D341Med (cell line): ENCODE data around the gene IRF2.

ENCODE experiments used
- DNase-seq: peaks from one replicate; pipeline ENCODE4 v3.0.0; 2012; ENCODE audit warnings: low spot score

IRF2 gene

DNA sequence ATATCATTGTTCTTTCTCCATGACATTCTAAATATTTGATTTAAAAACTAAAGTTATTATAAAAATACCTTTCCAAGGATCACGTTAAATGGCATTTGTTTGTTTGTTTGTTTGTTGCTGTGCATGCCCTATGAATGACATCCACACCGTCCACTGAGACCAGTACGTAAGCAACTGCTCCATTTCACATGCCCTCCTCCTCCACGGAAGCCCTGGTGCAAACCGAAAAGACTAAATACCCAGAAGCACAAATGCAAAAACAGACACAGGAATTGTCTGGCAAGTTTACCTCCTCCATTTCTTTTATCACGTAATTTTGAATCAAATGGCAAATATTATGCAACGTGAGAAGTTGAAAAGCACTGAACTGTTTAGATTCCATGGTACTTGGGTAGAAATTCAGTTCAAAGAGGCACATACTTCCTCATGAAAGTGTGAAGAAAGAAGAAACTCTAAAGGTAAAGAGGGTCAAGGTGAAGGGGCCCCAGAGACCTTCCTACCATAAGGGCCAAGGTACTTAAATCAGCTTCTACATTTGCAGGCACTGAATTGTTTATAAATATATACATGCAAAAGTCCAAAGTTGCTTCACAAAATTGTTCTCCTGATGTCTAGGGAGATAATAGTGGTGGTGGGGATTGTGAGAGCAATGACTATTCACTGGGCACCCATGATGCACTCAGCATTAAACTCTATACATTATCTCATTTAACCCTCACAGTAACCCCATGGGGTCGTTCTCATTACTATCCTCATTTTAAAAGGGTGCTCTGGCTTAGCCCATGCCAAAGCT, 23.4 kb downstream of the IRF2 start:
- no peak for DNase-seq

DNA sequence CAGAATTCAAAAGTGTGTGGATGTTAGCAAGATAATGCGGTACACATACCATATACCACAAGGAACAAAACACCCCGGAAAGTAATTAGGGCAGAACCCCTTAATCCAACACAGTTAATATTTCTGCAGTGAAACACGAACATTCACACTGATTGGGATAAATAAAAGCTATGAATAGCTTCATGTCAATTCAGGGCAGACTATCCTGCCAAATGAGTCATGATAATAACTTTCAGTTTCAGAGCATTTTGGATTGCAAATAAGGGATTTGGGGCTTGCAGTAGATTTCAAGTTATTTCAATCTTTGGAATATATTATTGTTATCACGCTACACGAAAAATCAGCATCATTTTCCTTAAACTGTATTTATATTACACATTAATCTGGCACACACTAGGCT, 24.3 kb downstream of the IRF2 start:
- DNase-seq, result no peak

DNA sequence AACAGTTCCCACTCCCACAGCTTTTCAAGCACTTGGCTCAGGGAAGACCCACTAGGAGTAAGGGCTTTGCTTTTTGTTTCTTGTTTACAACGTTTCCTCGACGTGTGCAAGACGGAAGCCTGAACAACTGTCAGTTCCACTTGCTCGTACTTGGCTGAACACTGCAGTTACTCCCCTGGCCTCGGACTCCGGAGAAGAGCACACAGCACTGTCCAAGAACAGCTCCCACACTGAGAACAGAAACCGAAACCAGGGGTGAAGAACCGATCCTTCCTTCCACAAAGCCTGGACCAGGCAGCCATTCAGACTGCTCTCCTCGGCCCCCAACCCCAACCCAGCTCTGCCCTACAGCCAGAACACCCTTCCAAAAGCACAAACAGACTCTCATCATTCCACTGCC, 25.5 kb downstream of the IRF2 start:
- DNase-seq, result no peak

DNA sequence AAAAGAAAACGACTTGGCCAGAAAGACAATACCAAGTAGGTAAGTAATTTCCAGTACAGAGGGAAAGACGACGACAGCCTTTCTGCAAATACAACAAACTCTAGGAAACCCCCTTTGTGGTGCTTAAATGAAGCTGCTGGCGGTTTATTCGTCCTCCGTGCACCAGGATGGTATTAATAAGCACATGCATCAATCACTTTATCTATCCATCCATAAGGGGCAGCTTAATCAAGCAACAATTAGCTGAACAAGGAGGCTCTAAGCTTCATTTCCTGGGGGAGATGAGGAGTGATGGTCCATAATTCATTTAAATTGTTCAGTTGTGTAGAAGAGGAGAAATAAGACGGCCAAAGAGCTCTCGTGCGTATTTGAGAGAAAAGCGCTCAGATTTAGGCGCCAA, 26.2 kb downstream of the IRF2 start:
- DNase-seq, result no peak

DNA sequence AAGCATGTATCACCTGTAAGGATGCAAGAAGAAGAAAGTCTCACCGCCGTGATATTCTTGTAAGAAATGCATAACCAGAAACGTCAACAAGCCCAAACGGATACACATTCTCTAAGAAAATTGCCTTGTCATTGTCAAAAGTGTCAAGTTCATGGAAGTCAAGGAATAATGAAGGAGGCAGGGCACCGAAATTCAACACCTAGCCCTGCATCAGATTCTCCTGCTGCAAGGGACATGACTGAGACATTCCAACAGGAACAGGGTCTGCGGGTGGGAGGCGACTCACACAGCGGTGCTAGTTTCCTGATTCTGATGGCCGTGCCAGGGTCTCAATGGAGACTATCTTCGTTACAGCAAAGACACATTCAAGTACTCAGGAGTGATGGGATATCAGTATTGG, 26.7 kb downstream of the IRF2 start:
- no peak for DNase-seq

DNA sequence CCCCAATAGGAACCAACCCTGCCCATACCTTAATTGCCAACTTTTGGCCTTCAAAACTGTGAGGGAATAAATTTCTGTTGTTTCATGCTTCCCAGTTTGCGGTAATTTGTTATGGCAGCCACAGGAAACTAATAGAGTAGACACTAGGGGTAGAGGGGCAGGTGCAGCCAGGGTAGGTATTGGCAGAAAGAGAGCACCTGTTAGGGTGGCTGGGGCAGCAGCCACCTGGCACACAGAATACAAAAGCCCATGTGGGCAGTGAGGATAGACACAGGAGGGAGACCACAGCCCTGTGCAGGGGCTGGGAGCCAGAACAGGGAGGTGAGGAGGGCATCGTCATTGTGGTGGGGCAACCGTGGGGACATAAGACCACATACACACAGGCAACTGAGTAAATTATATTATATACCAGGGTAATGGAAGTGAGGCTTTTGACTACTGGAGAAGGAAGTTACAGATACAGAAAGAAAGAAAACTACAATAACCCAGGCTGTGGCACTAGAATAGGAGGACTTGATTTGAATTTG, 28.2 kb downstream of the IRF2 start:
- DNase-seq, result no peak

DNA sequence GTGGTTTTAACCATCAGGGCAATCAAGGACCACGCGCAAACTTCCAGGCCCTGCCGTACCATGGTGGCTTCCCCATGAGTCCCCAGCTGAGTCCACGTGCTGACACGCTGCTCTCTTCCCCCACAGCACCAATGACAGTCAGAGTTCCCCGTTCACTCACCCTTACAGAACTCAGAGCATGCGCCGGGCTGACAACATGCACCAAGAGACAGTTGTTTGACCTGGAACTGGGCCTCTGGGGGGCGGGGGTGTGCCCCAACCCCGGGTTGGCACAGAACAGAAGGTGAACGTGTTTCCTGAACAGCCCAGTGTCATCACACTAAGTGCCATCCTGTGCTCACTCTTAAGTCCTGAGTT, 29.4 kb downstream of the IRF2 start:
- no peak for DNase-seq

DNA sequence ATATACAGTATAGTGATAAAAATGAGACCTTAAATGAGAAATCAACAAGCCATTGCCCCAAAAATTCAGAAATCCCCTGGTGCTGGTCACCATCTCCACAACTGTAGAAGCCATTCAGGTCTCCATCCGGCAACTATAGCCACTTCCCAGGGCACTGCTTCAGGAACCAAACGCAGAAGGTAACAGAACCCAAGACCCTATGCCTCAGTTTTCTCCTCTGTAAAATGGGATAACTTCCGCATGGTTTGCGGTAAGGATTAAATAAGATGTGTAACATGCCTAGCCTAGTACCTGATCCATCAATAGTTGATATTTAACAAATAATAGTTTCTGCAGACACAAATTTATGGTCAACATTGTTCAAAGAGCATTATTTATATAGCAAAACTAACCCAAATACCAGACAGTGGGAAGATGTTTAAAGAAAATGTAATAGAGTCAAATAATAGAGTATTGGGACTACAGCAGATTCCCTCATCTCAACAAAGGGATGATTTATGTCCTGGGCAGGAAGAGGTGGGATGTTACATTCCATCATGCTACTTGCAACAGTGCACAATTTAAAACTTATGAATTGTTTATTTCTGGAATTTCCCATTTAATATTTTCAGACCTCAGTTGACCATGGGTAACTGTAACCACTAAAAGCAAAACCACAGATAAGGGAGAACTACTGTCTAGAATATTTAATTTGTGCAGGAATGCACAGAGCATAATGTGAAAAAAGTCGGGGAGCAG, 30.0 kb downstream of the IRF2 start:
- no peak for DNase-seq

DNA sequence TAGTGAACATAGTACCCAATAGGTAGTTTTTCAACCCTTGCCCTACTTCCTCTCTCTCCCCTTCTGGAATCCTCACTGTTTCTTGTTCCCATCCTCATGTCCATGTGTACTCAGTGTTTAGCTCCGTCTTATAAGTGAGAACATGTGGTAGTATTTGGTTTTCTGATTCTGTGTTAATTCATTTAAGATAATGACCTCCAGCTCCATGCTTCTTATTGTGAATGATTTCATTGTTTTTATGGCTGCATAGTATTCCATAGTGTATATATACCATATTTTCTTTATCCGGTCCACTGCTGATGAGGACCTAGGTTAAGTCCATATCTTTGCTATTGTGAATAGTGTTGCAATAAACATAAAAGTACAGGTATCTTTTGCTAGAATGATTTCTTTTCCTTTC, 31.0 kb downstream of the IRF2 start:
- DNase-seq, result no peak

DNA sequence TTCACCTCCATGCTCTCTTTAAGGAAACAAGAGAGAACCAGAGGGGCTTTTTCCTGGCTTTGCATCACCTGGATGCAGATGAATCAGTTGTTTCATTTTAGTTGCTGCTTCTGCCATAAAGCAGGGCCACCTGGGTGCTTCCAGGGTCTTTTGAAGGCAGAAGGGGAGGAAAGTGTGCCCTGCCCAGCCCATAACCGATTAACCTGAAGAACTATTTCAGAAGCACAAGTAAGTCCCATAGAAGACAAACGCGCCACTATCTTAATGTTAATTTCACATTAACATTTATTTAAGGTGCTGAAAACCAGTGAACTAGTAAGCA, 32.1 kb downstream of the IRF2 start:
- DNase-seq, result no peak

DNA sequence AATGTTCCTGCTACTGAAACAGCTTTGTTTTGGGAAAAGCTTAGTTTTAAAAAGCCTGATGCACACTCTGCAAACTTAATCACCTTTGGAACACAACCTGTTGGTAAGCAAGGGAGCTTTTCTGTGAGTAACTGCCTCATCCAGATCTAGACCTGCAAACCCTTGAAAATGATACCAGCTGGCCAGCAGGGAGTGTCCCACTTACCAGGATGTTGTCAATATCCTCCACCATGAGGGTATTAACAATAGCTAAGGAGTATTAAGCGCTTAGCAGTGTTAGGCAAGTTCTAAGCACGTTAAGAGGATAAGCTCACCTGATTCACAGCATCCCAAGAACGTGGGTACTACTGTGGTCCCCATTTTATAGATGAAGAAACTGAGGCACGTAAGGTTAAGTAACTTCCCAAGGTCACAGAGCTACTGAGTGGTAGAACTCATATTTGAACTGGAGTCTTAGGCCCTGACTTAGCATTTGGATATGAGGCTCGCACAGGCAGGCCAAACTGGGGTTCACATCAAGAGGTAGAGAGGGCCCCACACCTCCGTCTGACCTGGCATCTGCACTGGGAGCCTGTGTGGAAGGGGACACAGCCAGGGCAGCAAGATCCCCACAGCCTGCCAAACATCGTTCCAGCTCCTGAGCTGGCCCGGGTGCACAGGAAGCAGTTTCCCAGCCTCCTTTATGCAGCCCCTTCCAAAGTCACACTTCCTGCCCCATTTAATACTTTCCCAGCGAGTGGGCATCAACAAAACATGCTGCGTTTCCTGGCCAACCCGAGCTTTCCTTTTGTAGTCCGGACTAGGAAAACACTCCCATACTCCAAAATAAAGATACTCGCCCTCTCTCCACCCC, 32.7 kb downstream of the IRF2 start:
- DNase-seq, result peak; percentile 60

DNA sequence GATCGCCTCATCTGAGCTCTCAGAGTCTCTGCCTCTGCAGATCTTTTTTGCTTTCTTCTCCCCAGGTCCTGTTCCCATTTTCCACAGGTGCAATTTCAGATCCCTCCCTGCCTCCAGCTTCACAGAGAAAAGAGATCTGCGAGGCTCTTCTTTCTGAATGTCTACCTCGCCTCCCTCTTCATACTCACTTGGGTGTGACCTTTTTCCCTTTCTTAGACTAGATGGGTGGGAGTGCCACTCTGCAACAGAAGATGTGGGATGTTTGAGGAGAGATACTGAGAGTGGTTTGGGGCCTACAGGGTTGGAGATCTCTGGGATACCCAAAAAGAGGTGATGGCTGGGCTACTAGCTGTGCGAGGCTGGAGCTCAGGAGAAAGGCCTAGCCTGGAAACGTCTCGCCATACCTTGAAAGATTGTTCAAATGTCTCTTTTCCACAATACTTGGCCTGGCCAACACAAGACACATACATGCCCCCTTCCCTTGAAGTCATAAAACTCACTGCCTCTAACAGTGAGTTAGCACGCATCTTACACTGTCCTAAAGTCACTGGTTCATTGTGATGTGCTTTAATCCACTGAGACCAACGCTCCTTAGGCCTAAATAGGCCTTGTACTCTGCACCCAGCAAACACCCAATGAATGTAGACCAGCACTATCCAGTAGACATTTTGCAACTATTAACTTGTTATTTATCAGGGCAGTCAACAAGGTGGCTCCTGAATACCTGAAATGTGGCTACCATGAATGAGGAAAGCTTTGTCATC, 33.6 kb downstream of the IRF2 start:
- no peak for DNase-seq

DNA sequence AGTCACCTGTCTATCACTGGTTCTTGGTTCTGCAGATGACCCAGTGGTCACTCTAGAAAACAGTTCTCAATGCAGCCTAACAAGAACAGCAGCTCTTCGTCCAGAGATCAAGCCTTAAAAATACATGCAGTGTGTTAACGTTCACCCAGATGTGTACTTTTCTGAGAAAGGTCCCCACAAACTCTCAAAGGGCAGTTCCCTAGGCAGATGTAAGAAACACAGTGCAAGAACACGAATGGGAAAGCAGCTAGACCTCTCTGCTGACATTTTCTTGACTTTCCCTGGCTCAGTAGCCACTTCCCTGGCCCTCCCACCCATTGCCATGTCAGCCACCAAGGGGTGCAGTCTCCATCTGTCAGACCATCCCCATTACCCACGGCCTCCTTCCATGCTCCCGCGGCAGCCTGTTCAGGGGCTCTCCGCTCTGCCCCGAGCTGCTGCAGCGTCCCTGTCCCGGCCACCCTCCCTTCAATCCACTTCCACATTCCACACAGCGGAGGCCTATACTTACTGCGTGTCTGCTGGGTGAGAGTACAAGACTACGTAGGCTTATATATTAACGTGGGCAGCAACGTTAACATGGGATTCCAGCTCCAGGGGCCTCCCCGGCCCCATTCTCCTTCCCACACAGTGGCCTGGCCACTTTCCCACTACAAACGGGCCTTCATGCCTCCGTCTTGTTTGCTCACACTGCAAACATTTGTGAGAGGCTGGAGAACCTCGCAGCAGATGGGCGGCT, 34.3 kb downstream of the IRF2 start:
- DNase-seq, result no peak

DNA sequence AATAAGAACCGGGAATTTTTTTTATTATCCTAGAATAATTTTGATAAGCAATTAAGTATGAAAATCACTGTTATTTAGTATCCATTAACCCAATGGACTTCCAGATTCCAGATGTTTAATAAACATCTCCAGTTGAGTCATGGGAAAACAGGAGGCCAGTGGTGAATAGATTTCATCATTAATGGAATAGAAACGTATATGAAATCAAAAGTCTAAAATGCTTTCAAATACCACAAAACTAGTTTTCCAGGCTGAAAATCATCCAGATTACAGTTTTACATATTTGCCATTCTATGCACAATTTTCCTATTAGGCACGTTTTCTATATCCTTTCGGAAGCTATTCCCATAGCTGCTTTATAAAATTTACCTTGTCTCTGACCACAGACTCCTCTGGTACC, 35.0 kb downstream of the IRF2 start:
- DNase-seq, result no peak

DNA sequence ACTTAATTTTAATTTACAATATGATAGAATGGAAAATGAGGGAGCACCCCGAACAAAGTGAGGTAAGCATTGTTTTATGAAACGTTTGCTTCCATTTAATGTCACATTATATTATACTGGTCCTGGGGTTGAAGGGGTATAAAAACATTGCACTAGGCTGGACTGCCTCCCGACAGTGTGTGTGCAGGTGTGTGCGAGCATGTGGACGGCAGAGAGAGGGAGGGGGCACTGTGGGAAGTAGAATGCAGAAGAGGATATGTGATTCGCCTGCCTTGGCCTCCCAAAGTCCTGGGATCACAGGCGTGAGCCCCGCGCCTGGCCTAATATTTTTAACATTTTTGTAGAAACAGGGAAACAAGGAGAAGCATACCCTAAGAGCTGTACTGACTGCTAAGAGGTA, 36.0 kb downstream of the IRF2 start:
- DNase-seq, result no peak

DNA sequence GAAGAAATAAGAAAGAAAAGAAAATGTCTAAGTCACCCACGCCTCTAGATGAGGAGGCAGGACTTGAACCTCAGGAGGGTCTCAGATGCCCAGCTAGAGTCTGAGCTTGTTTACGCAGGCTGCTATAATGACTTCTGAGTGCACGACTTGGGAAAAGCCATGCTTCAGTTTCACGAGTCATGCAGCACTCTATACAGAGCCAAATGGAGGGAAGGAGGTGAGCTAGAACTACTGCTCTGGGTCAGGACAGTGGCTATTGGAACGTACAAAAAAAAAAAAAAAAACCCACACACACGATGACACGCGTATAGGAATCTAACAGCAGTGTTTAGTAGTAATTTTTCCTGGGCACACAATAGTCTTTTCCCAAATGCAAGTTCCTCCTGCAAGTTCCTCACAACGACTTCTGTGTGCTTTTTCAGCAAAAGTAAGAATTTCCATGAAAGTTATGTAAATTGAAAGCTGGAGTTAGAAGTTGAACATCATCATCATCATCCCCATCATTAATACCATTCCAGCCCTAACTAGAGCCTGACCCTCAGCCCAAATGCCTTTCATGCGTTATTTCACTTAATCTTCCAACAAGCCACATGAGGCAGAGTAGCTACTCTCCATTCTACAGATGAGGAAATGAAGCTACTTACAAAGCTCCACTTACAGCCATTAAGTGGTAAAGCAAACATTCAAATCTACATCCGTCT, 36.6 kb downstream of the IRF2 start:
- no peak for DNase-seq

DNA sequence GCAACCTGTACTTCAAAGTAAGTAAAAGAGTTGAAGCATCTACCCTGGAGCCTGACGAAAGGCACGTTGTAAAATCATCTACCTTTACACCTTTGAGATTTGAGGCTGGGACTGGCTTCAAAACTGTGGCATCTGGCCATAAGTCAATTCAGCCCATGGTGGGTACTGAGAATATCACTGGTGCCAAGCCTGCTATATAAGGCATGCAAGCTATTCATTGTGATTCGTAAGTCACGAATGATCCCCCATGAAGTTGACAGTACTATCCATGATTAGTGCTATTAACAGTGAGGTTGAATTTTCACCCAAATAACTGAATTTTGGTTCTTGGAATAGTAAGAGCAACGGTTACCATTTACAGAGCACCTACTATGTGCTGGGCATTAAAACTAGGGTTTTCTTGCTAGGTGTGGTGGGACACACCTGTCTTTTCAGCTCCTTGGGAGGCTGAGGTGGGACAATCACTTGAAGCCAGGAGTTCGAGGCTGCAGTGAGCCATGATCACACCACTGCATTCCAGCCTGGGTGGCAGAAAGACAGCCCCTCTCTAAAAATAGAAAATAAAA, 39.8 kb downstream of the IRF2 start:
- DNase-seq, result no peak

DNA sequence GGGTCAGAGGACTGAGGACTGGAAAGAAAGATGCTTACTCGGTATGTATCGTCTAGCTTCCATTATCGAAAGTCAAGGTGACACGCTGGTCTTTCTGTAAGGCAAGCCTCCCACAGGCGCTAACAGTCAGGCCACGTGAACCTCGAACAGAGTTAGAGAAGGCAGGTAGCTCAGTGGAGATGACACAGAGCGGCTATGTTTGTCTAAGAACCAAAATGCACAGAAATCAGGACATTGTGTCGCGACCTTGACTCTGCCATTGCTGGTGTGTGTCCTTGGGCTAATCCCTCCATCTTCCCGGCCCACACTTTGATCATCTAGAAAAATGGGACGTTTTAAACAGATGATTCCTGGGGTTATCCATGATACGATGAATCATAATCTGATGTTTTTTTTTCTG, 40.3 kb downstream of the IRF2 start:
- no peak for DNase-seq

DNA sequence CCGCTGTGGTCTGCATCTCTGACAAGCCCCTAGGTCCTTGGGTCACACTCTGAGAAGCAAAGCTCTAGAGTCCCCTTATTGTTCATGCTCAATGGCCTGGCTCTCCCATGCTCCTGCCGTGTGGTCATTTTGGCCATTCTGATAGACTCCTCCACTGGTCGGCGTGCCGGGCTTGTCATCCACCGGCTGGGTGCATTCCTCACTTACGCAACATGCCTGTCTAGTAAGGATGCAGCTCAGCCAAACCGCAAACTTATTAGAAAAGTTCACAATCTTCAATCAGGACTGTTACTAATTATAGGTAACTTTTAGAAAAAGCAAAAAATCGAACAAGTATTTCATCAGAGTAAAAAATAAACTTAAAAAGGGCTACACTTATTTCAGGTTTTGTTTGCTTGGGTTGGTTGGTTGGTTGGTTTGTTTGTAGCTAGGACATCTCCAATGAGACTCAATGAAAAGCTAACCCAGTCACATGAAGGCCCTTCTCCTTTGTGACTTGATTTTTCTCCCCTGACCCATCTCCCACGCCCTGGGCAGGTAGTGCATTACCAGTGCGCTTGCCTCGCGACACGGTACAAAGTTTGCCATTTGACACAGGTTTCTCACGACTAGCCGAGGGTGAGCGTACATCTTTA, 41.0 kb downstream of the IRF2 start:
- DNase-seq, result no peak
